H1 (cell line): ENCODE results near the gene FASTK. TPM values are rescaled to one million over a fixed set of nuclear protein-coding genes. Genes with fewer than 3 reads are reported as not detected.

Source experiments
- CHD7 ChIP-seq: fragments of 300-600 bp; sonication (generic); IDR thresholded peaks from 2 replicates; pipeline ENCODE4 v1.7.1; 2012; ENCODE audit warnings: low read length, moderate library complexity, mild to moderate bottlenecking, inconsistent platforms; ENCODE audit not compliant: insufficient replicate concordance
- EGR1 ChIP-seq: IDR thresholded peaks from 2 replicates; pipeline ENCODE4 v1.6.1; 2011; ENCODE audit warnings: low read depth, low read length, borderline replicate concordance
- KDM4A ChIP-seq: IDR thresholded peaks from one replicate; pipeline ENCODE4 v1.7.1; 2012; ENCODE audit warnings: low read depth, mild to moderate bottlenecking, moderate library complexity, low read length, inconsistent platforms; ENCODE audit not compliant: severe bottlenecking
- NANOG ChIP-seq: IDR thresholded peaks from 2 replicates; pipeline ENCODE4 v1.6.1; 2011; ENCODE audit warnings: low read length, low read depth, mild to moderate bottlenecking, inconsistent platforms; ENCODE audit not compliant: insufficient read depth, poor library complexity, severe bottlenecking
- RAD21 ChIP-seq, 2 experiments: IDR thresholded peaks in 1 of 2; conservative IDR thresholded peaks in 1 of 2; 2 replicates each; pipeline ENCODE4 v1.6.1; 2011; ENCODE audit warnings: low read depth in 2 of 2, low read length in 2 of 2, improper control_type of control experiment in 1 of 2, inconsistent platforms in 1 of 2, mild to moderate bottlenecking in 1 of 2, moderate library complexity in 1 of 2
- SIN3A ChIP-seq, 2 experiments: IDR thresholded peaks in 1 of 2; conservative IDR thresholded peaks in 1 of 2; 2 replicates each; pipeline ENCODE4 v1.6.1; 2011 to 2012; ENCODE audit warnings: low read length in 2 of 2, improper control_type of control experiment in 1 of 2, low read depth in 1 of 2, mild to moderate bottlenecking in 1 of 2
- SP1 ChIP-seq: IDR thresholded peaks from 2 replicates; pipeline ENCODE4 v1.6.1; 2011; ENCODE audit warnings: low read depth, low read length
- SRF ChIP-seq: IDR thresholded peaks from 2 replicates; pipeline ENCODE4 v1.6.1; 2011; ENCODE audit warnings: mild to moderate bottlenecking, low read depth, low read length, moderate library complexity
- polyA plus RNA-seq, 7 experiments: library from polyadenylated mRNA; depleted of rRNA in 3 of 7; stranded (reverse) in 5 of 7; unstranded in 2 of 7; fragments of >200 nt in 5 of 7; fragments of 200-250 nt in 2 of 7; gene quantifications; 1 replicate in 5 of 7; 2 replicates in 1 of 7; 4 replicates in 1 of 7; pipeline versions ENCODE4 v1.2.1 to v1.2.3, GENCODE V29; 2011 to 2013; ENCODE audit warnings: missing spikeins in 2 of 7, mixed read lengths in 2 of 7
- total RNA-seq: library from RNA; stranded (reverse); fragmentation: NEBNext Ultra II Directional; extraction: Animal tissue kit (Norgen Biotek cat#: 25700); gene quantifications from 2 replicates; pipeline ENCODE4 v1.2.1, GENCODE V29; 2021

Gene FASTK
- total and polyA plus RNA-seq, 2 of the 8 experiments (the other 6 are each of a cell fraction or from before 2014, with no cell fraction given) = 39.4 to 84.0 TPM

- no peak for TF ChIP-seq CHD7
- TF ChIP-seq KDM4A = no peak
- TF ChIP-seq EGR1 = no peak
- no peak for TF ChIP-seq RAD21 (IDR thresholded peaks at IDR 0.05 in 1 of 2, conservative IDR thresholded peaks at IDR 0.05 in 1 of 2; ENCODE audit: low read depth in 2 of 2, low read length in 2 of 2)
- no peak for TF ChIP-seq SP1
- TF ChIP-seq SIN3A (conservative IDR thresholded peaks at IDR 0.05 in 1 of 2, IDR thresholded peaks at IDR 0.05 in 1 of 2; ENCODE audit: low read depth in 1 of 2, low read length in 2 of 2) = no peak
- TF ChIP-seq NANOG = no peak
- TF ChIP-seq SRF = no peak
Measured at GRCh38 chr7:151091003-151091402, 10.4 kb upstream of the FASTK start (continued).
